Mucosa of stomach (tissue), 1 donor: ENCODE data around the gene FASTKD3.

ENCODE experiments used
- H3K27me3 ChIP-seq: one replicate; pipeline ENCODE4 v1.7.0; 2013; ENCODE audit warnings: mild to moderate bottlenecking, low read length; ENCODE audit not compliant: control insufficient read depth, insufficient read depth
- H3K36me3 ChIP-seq: one replicate; pipeline ENCODE4 v1.7.0; 2013; ENCODE audit warnings: low read length; ENCODE audit not compliant: control insufficient read depth, insufficient read depth
- H3K4me1 ChIP-seq: one replicate; pipeline ENCODE4 v1.7.0; 2013; ENCODE audit warnings: mild to moderate bottlenecking, low read length; ENCODE audit not compliant: control insufficient read depth, insufficient read depth
- H3K4me3 ChIP-seq: one replicate; pipeline ENCODE4 v1.7.0; 2013; ENCODE audit warnings: low read length
- H3K9ac ChIP-seq: one replicate; pipeline ENCODE4 v1.7.0; 2013; ENCODE audit warnings: mild to moderate bottlenecking, low read length, moderate library complexity
- H3K9me3 ChIP-seq: one replicate; pipeline ENCODE4 v1.7.0; 2013; ENCODE audit warnings: mild to moderate bottlenecking, low read length, moderate library complexity; ENCODE audit not compliant: control insufficient read depth
- donor health status: Pancreatic carcinoma.

The FASTKD3 gene

DNA sequence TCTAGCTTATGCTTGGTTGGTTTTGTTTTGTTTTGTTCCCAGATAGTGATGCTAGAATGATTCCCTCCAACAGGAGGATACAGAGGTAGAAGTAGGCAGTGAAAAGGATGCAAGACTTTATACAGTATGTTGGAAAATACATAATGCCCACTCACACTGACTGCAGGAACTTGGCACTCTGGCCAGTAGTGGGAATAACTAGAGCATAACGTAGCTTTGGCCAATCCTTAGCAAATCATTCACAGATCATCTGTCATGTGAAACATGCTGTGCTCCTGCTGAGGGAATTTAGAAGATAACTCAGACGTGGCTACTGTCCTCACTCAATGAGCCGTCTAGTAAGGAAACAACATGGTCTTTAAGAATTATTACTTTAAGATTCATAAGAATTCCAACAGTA is 31.4 kb downstream of the FASTKD3 start:
- H3K4me1 ChIP-seq = no peaks in the 10 kb centered on the region
- no peaks in the 10 kb centered on the region for H3K36me3 ChIP-seq
- H3K27me3 ChIP-seq = no peaks in the 10 kb centered on the region
- H3K9ac ChIP-seq = no peak overlapping the region
- H3K9me3 ChIP-seq = no peaks in the 10 kb centered on the region
- H3K4me3 ChIP-seq = no peak overlapping the region

DNA sequence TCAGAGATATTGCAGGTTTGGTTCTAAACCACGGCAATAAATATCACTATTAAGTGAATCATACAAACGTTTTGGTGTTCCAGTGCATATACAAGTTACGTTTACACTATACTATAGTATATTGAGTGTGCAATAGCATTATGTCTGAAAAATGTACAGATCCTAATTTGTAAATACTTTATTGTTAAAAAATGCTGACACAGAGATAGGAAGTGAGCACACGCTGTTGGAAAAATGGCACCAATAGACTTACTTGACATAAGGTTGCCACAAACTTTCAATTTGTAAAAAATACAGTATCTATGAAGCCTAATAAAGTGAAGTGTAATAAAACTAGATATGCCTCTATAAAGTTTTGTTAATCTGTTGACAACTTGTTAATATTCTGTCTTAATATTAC is 33.8 kb downstream of the FASTKD3 start:
- Histone ChIP-seq H3K9ac (no peak overlapping the region), H3K4me3 (no peak overlapping the region), H3K9me3 (no peaks in the 10 kb centered on the region), H3K4me1 (no peaks in the 10 kb centered on the region), H3K27me3 (no peaks in the 10 kb centered on the region), H3K36me3 (no peaks in the 10 kb centered on the region)

DNA sequence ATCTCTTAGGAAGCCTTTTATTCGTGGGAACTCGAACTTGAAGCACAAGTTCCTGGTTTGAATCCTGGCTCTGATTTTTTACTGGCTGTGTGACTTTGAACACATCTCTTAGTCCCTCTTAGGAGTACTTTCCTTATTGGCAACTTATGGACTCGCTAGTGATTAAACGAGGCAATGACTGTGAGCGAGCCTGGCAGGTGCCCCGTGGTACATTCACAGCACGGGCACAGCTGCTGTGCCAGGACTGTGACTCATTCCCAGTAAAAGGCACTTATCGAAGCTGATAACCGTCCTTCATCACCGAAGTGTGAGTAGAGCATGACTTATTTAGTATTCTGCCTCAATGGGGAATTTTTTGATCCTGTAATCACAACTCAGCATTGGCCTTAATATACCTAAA is 40.6 kb downstream of the FASTKD3 start:
- Histone ChIP-seq H3K27me3 (no peaks in the 10 kb centered on the region), H3K4me1 (no peaks in the 10 kb centered on the region), H3K9ac (no peak overlapping the region), H3K9me3 (no peaks in the 10 kb centered on the region), H3K36me3 (no peaks in the 10 kb centered on the region), H3K4me3 (no peak overlapping the region)

DNA sequence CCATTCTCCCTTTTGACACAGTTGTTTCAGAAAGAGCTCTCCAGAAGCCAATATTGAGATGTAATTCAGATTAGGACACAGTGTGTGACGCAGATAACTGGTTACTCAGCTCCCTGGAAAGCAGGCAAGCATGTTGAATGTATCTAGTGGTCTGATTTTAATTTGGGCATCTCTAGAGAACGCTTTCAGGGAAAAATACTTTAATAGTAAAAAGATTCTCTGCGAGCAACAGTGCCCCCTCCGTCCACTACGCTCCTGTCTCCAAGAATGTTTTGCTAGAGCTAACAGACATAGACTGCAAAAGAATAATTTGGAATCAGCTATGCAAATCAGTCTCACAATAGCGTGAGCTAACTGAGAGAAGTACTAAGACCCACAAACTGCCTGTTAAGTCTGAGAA is 41.2 kb downstream of the FASTKD3 start:
- Histone ChIP-seq H3K9me3 (no peaks in the 10 kb centered on the region), H3K4me1 (no peaks in the 10 kb centered on the region), H3K9ac (no peak overlapping the region), H3K27me3 (no peaks in the 10 kb centered on the region), H3K36me3 (no peaks in the 10 kb centered on the region), H3K4me3 (no peak overlapping the region)

- Histone ChIP-seq H3K36me3 (no peaks in the 10 kb centered on the region), H3K9me3 (no peaks in the 10 kb centered on the region), H3K4me3 (no peak overlapping the region), H3K4me1 (no peaks in the 10 kb centered on the region), H3K27me3 (peaks cover 4% of the 10 kb centered on the region), H3K9ac (no peak overlapping the region)
Measured at GRCh38 chr5:7825630-7826029, 43.2 kb downstream of the FASTKD3 start.

DNA sequence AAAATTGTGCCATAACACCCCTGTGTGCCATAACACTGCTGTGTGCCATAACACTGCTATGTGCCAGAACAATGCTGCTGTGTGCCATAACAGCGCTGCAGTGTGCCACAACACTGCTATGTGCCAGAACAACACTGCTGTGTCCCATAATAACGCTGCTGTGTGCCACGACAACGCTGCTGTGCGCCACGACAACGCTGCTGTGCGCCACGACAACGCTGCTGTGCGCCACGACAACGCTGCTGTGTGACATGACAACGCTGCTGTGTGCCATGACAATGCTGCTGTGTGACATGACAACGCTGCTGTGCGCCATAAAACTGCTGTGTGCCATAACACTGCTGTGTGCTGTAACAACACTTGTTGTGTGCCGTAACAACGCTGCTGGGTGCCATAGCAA is 43.8 kb downstream of the FASTKD3 start:
- Histone ChIP-seq H3K4me1 (no peaks in the 10 kb centered on the region), H3K36me3 (no peaks in the 10 kb centered on the region), H3K9ac (no peak overlapping the region), H3K4me3 (no peak overlapping the region), H3K27me3 (peaks cover 4% of the 10 kb centered on the region), H3K9me3 (no peaks in the 10 kb centered on the region)

GRCh38 chr5:7823594-7823993 is 45.2 kb downstream of the FASTKD3 start:
- Histone ChIP-seq H3K27me3 (peaks cover 4% of the 10 kb centered on the region), H3K36me3 (no peaks in the 10 kb centered on the region), H3K4me1 (no peaks in the 10 kb centered on the region), H3K4me3 (no peak overlapping the region), H3K9ac (no peak overlapping the region), H3K9me3 (no peaks in the 10 kb centered on the region)

DNA sequence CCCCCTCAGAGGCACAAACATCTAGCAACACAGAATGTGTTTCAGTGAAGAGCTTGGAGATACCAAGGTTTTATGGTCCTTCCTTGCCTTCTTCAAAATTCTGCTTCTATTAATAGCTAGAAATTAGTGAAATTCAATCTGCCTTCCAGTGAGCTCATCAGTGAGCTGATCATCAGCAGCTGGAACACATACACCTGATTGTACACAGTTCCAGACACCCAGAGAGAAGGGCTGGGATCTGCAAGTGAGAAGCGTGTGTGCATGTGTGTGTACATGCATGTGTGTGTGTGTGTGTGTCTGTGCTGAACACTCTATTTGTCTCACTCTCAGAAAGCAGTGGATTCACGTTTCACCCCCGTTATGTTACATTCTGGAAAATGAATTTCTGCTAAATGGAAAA is 46.4 kb downstream of the FASTKD3 start:
- H3K9ac ChIP-seq = no peak overlapping the region
- H3K9me3 ChIP-seq = no peaks in the 10 kb centered on the region
- peaks cover 4% of the 10 kb centered on the region for H3K27me3 ChIP-seq

DNA sequence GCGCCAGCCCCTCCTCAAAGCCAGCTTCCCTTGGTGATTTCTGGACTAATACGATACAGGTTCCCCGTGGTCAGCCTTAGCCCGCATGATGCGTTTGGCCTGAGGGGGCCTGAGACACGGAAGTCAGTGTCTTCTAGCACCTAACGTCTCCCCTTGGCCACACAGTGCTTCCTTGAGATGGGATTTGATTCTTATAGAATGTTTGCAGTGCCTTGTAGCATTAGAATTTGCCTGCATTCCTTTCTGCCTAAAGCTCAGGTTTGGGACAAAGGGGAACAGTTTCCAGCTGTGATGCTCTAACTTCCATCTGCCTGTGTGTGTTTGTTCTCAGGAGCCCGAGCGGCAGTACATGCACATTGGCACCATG is 52.3 kb downstream of the FASTKD3 start:
- Histone ChIP-seq H3K4me3 (no peak overlapping the region), H3K9ac (no peak overlapping the region), H3K36me3 (no peaks in the 10 kb centered on the region), H3K4me1 (no peaks in the 10 kb centered on the region), H3K9me3 (no peaks in the 10 kb centered on the region), H3K27me3 (peaks cover 2% of the 10 kb centered on the region)

More for the DNA sequence above, 46.4 kb downstream of the FASTKD3 start:
- no peaks in the 10 kb centered on the region for H3K4me1 ChIP-seq
- H3K36me3 ChIP-seq = no peaks in the 10 kb centered on the region
- no peak overlapping the region for H3K4me3 ChIP-seq

DNA sequence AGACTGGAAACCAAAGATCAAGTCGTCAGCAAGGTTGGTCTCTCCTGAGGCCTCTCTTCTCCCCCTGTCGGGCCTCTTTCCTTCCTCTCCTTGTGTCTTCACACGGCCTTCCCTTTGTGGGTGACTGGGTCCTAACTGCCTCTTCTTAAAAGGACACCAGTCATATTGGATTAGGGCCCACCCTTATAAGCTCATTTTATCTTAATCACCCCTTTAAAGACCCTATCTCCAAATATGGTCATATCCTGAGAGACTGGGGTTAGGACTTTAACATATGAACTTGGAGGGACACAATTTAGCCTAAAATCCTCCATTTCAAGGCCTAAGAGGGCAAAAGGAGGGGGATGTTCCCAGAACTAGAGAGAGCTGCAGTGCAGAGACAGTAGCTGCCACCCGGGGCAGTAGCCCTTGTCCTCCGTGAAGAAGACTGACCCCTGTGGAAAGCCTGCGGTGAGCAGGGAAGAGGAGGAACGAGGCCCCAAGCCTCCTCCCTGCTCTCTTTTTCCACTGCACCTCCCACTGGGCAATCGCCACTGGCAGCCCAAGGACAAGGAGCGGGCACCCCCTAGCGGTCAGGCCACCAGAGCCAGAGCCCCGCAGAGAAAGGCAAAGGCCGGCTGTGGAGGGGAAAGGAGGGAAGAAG is 52.8 kb downstream of the FASTKD3 start:
- Histone ChIP-seq H3K9ac (no peak overlapping the region), H3K27me3 (no peaks in the 10 kb centered on the region), H3K9me3 (no peaks in the 10 kb centered on the region), H3K4me1 (no peaks in the 10 kb centered on the region), H3K4me3 (no peak overlapping the region), H3K36me3 (no peaks in the 10 kb centered on the region)

DNA sequence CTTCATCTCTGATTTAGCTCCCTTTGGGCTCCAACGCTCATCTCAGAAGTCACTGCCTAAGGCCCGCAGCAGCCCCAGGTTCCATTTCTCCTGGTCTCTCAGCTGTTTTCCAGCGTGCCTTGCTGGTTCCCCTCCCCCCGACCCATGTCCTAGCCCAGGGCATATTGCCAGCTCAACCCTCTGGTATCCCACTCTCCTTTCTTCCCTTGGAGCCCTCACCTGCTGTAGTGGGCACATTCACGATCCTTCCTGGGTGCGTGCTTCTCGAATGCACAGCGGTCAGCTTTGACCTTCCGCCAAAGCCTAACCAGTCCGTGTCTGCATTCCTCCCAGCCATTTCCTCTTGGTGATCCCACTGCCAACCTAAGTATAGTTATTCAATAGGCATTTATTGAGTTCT is 54.0 kb downstream of the FASTKD3 start:
- Histone ChIP-seq H3K36me3 (no peaks in the 10 kb centered on the region), H3K9ac (no peak overlapping the region), H3K27me3 (no peaks in the 10 kb centered on the region)

GRCh38 chr5:7813576-7813975 is 55.3 kb downstream of the FASTKD3 start:
- Histone ChIP-seq H3K36me3 (no peaks in the 10 kb centered on the region), H3K27me3 (no peaks in the 10 kb centered on the region), H3K4me1 (no peaks in the 10 kb centered on the region), H3K9ac (no peak overlapping the region), H3K4me3 (no peak overlapping the region), H3K9me3 (no peaks in the 10 kb centered on the region)

More for the DNA sequence above, 54.0 kb downstream of the FASTKD3 start:
- H3K4me1 ChIP-seq = no peaks in the 10 kb centered on the region
- H3K4me3 ChIP-seq = no peak overlapping the region
- H3K9me3 ChIP-seq = no peaks in the 10 kb centered on the region

- no peaks in the 10 kb centered on the region for H3K36me3 ChIP-seq
- no peak overlapping the region for H3K9ac ChIP-seq
- H3K4me1 ChIP-seq = no peaks in the 10 kb centered on the region
- H3K4me3 ChIP-seq = no peak overlapping the region
- H3K9me3 ChIP-seq = no peaks in the 10 kb centered on the region
- H3K27me3 ChIP-seq = no peaks in the 10 kb centered on the region
Measured at GRCh38 chr5:7813007-7813406, 55.8 kb downstream of the FASTKD3 start.
